K562 (cell line): Measurements from ENCODE around the gene ABHD16A. TPM values are rescaled to one million over a fixed set of nuclear protein-coding genes. Genes with fewer than 3 reads are reported as not detected.

Source experiments
- ARNT ChIP-seq, 2 experiments: fragments of 450-650 bp; IDR thresholded peaks; 2 replicates each; pipeline ENCODE4 v1.6.1; 2016; ENCODE audit warnings: mild to moderate bottlenecking in 1 of 2
- GTF2A2 ChIP-seq: IDR thresholded peaks from 2 replicates; pipeline ENCODE4 v1.6.1; 2016; ENCODE audit warnings: mild to moderate bottlenecking, missing genetic modification characterization, missing compliant biosample characterization
- HMG20A ChIP-seq: fragments of 450-650 bp; formaldehyde crosslinking; conservative IDR thresholded peaks from 2 replicates; pipeline ENCODE4 v1.4.0; 2020; ENCODE audit warnings: mild to moderate bottlenecking, mixed read lengths
- MTA2 ChIP-seq: fragments of 450-650 bp; IDR thresholded peaks from 2 replicates; pipeline ENCODE4 v1.6.1; 2016; ENCODE audit warnings: low read depth
- NFATC3 ChIP-seq: fragments of 450-650 bp; IDR thresholded peaks from 2 replicates; pipeline ENCODE4 v1.6.1; 2017; ENCODE audit warnings: mild to moderate bottlenecking
- NFYB ChIP-seq: IDR thresholded peaks from 2 replicates; pipeline ENCODE4 v1.6.1; 2011; ENCODE audit warnings: mild to moderate bottlenecking, moderate library complexity; ENCODE audit not compliant: insufficient read length; ENCODE audit errors: extremely low read depth
- NR2C1 ChIP-seq, 2 experiments: fragments of 450-650 bp; IDR thresholded peaks; 2 replicates each; pipeline ENCODE4 v1.6.1; 2017; ENCODE audit warnings: mild to moderate bottlenecking in 2 of 2, antibody characterized with exemption in 1 of 2, inconsistent platforms in 1 of 2, missing compliant biosample characterization in 1 of 2, missing genetic modification characterization in 1 of 2
- NR4A1 ChIP-seq, 2 experiments: fragments of 250-450 bp in 1 of 2; fragments of 450-650 bp in 1 of 2; sonication (Bioruptor Pico) in 1 of 2; IDR thresholded peaks; 2 replicates each; pipeline versions ENCODE4 v1.4.0 to v1.6.1; 2016 to 2020; ENCODE audit warnings: mild to moderate bottlenecking in 2 of 2, missing compliant biosample characterization in 1 of 2, missing genetic modification characterization in 1 of 2, moderate library complexity in 1 of 2
- POLR2AphosphoS5 ChIP-seq: IDR thresholded peaks from 2 replicates; pipeline ENCODE4 v1.6.1; 2011; ENCODE audit warnings: mild to moderate bottlenecking, low read depth, low read length, moderate library complexity; ENCODE audit not compliant: control insufficient read depth, insufficient read depth
- POLR2G ChIP-seq: fragments of 200-400 bp; formaldehyde crosslinking; IDR thresholded peaks from 2 replicates; pipeline ENCODE4 v1.6.1; 2017; ENCODE audit warnings: low read depth, mild to moderate bottlenecking, antibody characterized with exemption, low read length, moderate library complexity
- THRAP3 ChIP-seq: fragments of 450-650 bp; IDR thresholded peaks from 2 replicates; pipeline ENCODE4 v1.6.1; 2016; ENCODE audit warnings: mild to moderate bottlenecking, inconsistent platforms, borderline replicate concordance
- ZNF561 ChIP-seq: fragments of 450-650 bp; formaldehyde crosslinking; conservative IDR thresholded peaks from 2 replicates; pipeline ENCODE4 v1.4.0; 2020; ENCODE audit warnings: mild to moderate bottlenecking, moderate library complexity
- polyA plus RNA-seq, 8 experiments: library from polyadenylated mRNA; depleted of rRNA in 4 of 8; stranded (reverse) in 5 of 8; unstranded in 3 of 8; fragments of >200 nt; fragmentation: Nextera tagmentation in 2 of 8; fragmentation: Illumina TruSeq in 1 of 8; extraction: Ambion mirVana in 2 of 8; extraction: Trizol in 1 of 8; gene quantifications; 2 replicates each; pipeline versions ENCODE4 v1.2.1 to v1.2.3, GENCODE V29; 2011 to 2014; ENCODE audit warnings: inconsistent platforms in 1 of 8, missing spikeins in 1 of 8
- total RNA-seq, 7 experiments: library from RNA; depleted of rRNA in 6 of 7; stranded (reverse); fragments of >200 nt in 6 of 7; fragmentation: Illumina TruSeq in 2 of 7; extraction: Trizol in 2 of 7; gene quantifications; 2 replicates each; pipeline versions ENCODE4 v1.2.1 to v1.2.3, GENCODE V29; 2011 to 2021; ENCODE audit warnings: low replicate concordance in 1 of 7
- TF ChIP-seq, protein P1 (sequence below): fragments of 250-450 bp; sonication (Bioruptor Pico); IDR thresholded peaks from 2 replicates; pipeline ENCODE4 v1.4.0; 2020; ENCODE audit warnings: mild to moderate bottlenecking, moderate library complexity
- TF ChIP-seq, protein P2 (sequence below): sonication (generic); formaldehyde crosslinking; IDR thresholded peaks from 2 replicates; pipeline ENCODE4 v1.8.1; 2023; ENCODE audit warnings: mild to moderate bottlenecking, missing genetic modification reagents

The ABHD16A gene
- total and polyA plus RNA-seq, 9 of the 15 experiments (the other 6 are each of a cell fraction or from before 2014, with no cell fraction given), result 25.8 to 120 (median 81.6) TPM

DNA sequence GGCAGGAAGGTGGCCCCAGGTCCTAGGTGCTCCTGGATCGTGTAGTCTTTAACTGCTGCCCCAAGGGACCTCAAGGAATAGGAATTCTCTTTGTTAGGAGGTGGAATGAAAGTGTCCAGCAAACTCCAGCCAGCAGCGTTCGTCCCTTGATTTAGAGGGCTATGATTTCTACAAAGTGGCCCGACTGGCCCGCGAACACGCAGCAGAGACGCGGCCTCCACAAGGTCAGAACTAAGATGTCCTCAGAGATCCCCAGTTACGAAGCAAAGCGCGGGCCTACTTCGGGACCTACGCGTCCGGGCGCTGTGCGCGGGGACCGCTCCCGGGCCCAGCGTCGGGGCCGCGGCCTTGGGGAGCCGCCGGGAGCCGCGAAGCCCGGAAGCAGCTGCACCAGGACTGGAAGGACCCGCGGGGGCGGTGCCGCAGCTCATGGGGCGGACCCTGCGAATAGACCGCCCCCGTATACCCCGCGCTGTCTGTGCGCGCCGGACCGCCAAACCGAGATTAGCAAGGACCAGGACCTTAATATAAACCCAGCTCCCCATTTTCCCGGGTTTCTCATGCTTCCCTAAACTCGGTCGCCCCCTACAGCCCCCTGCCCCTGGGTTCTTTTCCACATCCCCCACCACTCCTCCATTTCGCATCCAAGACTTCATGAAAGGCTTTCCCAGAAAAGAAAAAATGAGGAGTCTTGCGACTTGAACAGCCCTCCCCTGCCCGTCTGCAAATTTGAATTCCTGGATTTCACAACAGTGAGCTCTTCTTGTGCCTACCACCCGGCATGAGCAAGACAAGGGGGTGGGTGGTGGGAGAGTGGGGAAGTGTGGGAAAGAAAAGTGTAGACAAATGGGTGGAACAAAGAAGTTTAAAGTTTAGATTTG, 42.5 kb downstream of the ABHD16A start, which contains the start of gene C6orf47 (continued):
- peak; percentile 92 for TF ChIP-seq POLR2AphosphoS5
- no peak; the same call in 1 of the 2 replicates for TF ChIP-seq NR4A1 (CRISPR knock-in tag; IDR thresholded peaks at IDR 0.05)
- TF ChIP-seq NR4A1 (tag; IDR thresholded peaks at IDR 0.05), result no peak
- TF ChIP-seq NR2C1 (IDR thresholded peaks at IDR 0.05), result no peak
- TF ChIP-seq NR2C1 (tag; IDR thresholded peaks at IDR 0.05), result peak; percentile 42; the same call in 1 of the 2 replicates
- no peak; the same call in 1 of the 2 replicates for TF ChIP-seq HMG20A (CRISPR knock-in tag)
- TF ChIP-seq ZNF561, result peak; percentile 5; the same call in 1 of the 2 replicates
- TF ChIP-seq, protein P1, sequence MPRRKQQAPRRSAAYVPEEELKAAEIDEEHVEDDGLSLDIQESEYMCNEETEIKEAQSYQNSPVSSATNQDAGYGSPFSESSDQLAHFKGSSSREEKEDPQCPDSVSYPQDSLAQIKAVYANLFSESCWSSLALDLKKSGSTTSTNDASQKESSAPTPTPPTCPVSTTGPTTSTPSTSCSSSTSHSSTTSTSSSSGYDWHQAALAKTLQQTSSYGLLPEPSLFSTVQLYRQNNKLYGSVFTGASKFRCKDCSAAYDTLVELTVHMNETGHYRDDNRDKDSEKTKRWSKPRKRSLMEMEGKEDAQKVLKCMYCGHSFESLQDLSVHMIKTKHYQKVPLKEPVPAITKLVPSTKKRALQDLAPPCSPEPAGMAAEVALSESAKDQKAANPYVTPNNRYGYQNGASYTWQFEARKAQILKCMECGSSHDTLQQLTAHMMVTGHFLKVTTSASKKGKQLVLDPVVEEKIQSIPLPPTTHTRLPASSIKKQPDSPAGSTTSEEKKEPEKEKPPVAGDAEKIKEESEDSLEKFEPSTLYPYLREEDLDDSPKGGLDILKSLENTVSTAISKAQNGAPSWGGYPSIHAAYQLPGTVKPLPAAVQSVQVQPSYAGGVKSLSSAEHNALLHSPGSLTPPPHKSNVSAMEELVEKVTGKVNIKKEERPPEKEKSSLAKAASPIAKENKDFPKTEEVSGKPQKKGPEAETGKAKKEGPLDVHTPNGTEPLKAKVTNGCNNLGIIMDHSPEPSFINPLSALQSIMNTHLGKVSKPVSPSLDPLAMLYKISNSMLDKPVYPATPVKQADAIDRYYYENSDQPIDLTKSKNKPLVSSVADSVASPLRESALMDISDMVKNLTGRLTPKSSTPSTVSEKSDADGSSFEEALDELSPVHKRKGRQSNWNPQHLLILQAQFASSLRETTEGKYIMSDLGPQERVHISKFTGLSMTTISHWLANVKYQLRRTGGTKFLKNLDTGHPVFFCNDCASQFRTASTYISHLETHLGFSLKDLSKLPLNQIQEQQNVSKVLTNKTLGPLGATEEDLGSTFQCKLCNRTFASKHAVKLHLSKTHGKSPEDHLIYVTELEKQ (CRISPR knock-in tag), result peak; percentile 34; the same call in 1 of the 2 replicates
- no peak for TF ChIP-seq THRAP3
- TF ChIP-seq POLR2G, result peak; percentile 99
- peak; percentile 81; the same call in 1 of the 2 replicates for TF ChIP-seq NFATC3
- TF ChIP-seq GTF2A2 (tag), result 0 out of 2 replicates have a peak, but pooled peaks have one; percentile 49
- TF ChIP-seq MTA2, result peak; percentile 12; the same call in 1 of the 2 replicates
- TF ChIP-seq, protein P2, sequence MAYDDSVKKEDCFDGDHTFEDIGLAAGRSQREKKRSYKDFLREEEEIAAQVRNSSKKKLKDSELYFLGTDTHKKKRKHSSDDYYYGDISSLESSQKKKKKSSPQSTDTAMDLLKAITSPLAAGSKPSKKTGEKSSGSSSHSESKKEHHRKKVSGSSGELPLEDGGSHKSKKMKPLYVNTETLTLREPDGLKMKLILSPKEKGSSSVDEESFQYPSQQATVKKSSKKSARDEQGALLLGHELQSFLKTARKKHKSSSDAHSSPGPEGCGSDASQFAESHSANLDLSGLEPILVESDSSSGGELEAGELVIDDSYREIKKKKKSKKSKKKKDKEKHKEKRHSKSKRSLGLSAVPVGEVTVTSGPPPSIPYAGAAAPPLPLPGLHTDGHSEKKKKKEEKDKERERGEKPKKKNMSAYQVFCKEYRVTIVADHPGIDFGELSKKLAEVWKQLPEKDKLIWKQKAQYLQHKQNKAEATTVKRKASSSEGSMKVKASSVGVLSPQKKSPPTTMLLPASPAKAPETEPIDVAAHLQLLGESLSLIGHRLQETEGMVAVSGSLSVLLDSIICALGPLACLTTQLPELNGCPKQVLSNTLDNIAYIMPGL (CRISPR knock-in tag), result 0 out of 2 replicates have a peak, but pooled peaks have one; percentile 29
- no peak for TF ChIP-seq NFYB
- peak in 1 of 2 experiments; percentile 62; a peak in 1 of 4 replicates for TF ChIP-seq ARNT (IDR thresholded peaks at IDR 0.05)
